ENCODE results near the gene LCLAT1. TPM values are rescaled to one million over a fixed set of nuclear protein-coding genes. Genes with fewer than 3 reads are reported as not detected.

Gene LCLAT1
- total and polyA plus RNA-seq, 2 donors (not counting 1 experiment from before 2014, with no cell fraction given) = 5.1 to 21.9 TPM

GRCh38 chr2:30422444-30423040, 24.5 kb upstream of the LCLAT1 start:
- Histone ChIP-seq H3K36me3 (replicated peaks in 1 of 2; ENCODE audit: control extremely low read depth in 1 of 2, control insufficient read depth in 1 of 2, extremely low read depth in 1 of 2, insufficient read depth in 2 of 2, low read length in 1 of 2) (no peaks in the 10 kb centered on the region), H3K79me2 (ENCODE audit: control insufficient read depth, insufficient read depth, low read length) (no peaks in the 10 kb centered on the region), H3K9ac (ENCODE audit: low read length) (peak overlapping the region; percentile 25), H3K4me3 (ENCODE audit: control extremely low read depth in 1 of 5, extremely low read depth in 1 of 5, insufficient read depth in 1 of 5, low read depth in 2 of 5, low read length in 4 of 5) (peak overlapping the region in 1 of 5 experiments; percentile 41), H3K9me3 (ENCODE audit: control extremely low read depth in 1 of 3, control insufficient read depth in 2 of 3, insufficient read depth in 1 of 3, low read length in 2 of 3) (peaks cover 0 to 1% (median 0%) of the 10 kb centered on the region in 3 donors), H4K20me1 (ENCODE audit: control insufficient read depth, insufficient read depth, low read length, poor library complexity, severe bottlenecking) (no peaks in the 10 kb centered on the region), H3K4me1 (ENCODE audit: control insufficient read depth in 2 of 2, insufficient read depth in 2 of 2, low read length in 2 of 2) (peaks cover 28 to 32% of the 10 kb centered on the region in 2 donors), H3K27ac (ENCODE audit: low read length in 2 of 2) (peak overlapping the region; percentile 64 to 81), H2AFZ (ENCODE audit: insufficient read depth, low read depth, low read length, poor library complexity, severe bottlenecking) (peak overlapping the region; percentile 55), H3K4me2 (replicated peaks; ENCODE audit: low read depth, low read length, poor library complexity, severe bottlenecking) (peak overlapping the region; percentile 56), H3K27me3 (replicated peaks in 1 of 4; ENCODE audit: control extremely low read depth in 1 of 4, control insufficient read depth in 3 of 4, insufficient read depth in 4 of 4, low read length in 3 of 4) (no peaks in the 10 kb centered on the region)
- ChIA-PET CTCF (interaction anchor here (0.6 to 2.7 kb wide), 15 partner anchors 9 to 289 kb away, joined by 3 to 24 read pairs (median 4); no protein-coding TSS in a partner anchor), POLR2A (interaction anchor here (0.7 to 2.9 kb wide), 8 partner anchors 10 to 198 kb away, joined by 3 to 14 read pairs (median 4); partner anchors contain the start of gene LBH)
- ATAC-seq (ENCODE audit: low read depth) (peak; percentile 96), DNase-seq (peak; percentile 64)
- TF ChIP-seq EZH2 (IDR thresholded peaks at IDR 0.05; ENCODE audit: borderline replicate concordance, insufficient read depth, low read depth, low read length, poor library complexity, severe bottlenecking) (no peak), CTCF (IDR thresholded peaks at IDR 0.05) (no peak)
- intact Hi-C loops (cut with micrococcal nuclease) = loop anchor here (2.0 to 5.0 kb wide), 6 partner anchors 14 to 190 kb away; partner anchors contain the start of genes LBH and LCLAT1
- WGBS (ENCODE audit: insufficient coverage) = 47% methylated on average over 7 of the region's 8 CpGs
- Mint-ChIP-seq H3K9me3 (ENCODE audit: insufficient read depth) (no peaks in the 10 kb centered on the region), H3K4me1 (peaks cover 34% of the 10 kb centered on the region), H3K4me3 (peak overlapping the region; percentile 64), H3K27me3 (no peaks in the 10 kb centered on the region), H3K27ac (peak overlapping the region; percentile 82)

- Histone ChIP-seq H3K4me1 (ENCODE audit: control insufficient read depth in 2 of 2, insufficient read depth in 2 of 2, low read length in 2 of 2) (peaks cover 28 to 32% of the 10 kb centered on the region in 2 donors), H2AFZ (ENCODE audit: insufficient read depth, low read depth, low read length, poor library complexity, severe bottlenecking) (no peak overlapping the region), H3K79me2 (ENCODE audit: control insufficient read depth, insufficient read depth, low read length) (no peaks in the 10 kb centered on the region), H3K27ac (ENCODE audit: low read length in 2 of 2) (no peak overlapping the region), H3K27me3 (replicated peaks in 1 of 4; ENCODE audit: control extremely low read depth in 1 of 4, control insufficient read depth in 3 of 4, insufficient read depth in 4 of 4, low read length in 3 of 4) (no peaks in the 10 kb centered on the region), H3K9me3 (ENCODE audit: control extremely low read depth in 1 of 3, control insufficient read depth in 2 of 3, insufficient read depth in 1 of 3, low read length in 2 of 3) (peaks cover 0 to 1% (median 0%) of the 10 kb centered on the region in 3 donors), H3K4me2 (replicated peaks; ENCODE audit: low read depth, low read length, poor library complexity, severe bottlenecking) (no peak overlapping the region), H3K36me3 (replicated peaks in 1 of 2; ENCODE audit: control extremely low read depth in 1 of 2, control insufficient read depth in 1 of 2, extremely low read depth in 1 of 2, insufficient read depth in 2 of 2, low read length in 1 of 2) (no peaks in the 10 kb centered on the region), H4K20me1 (ENCODE audit: control insufficient read depth, insufficient read depth, low read length, poor library complexity, severe bottlenecking) (no peaks in the 10 kb centered on the region), H3K4me3 (ENCODE audit: control extremely low read depth in 1 of 5, extremely low read depth in 1 of 5, insufficient read depth in 1 of 5, low read depth in 2 of 5, low read length in 4 of 5) (no peak overlapping the region), H3K9ac (ENCODE audit: low read length) (no peak overlapping the region)
- ATAC-seq (ENCODE audit: low read depth) = no peak
- Mint-ChIP-seq H3K4me1 (peaks cover 38% of the 10 kb centered on the region), H3K27me3 (no peaks in the 10 kb centered on the region), H3K4me3 (no peak overlapping the region), H3K9me3 (ENCODE audit: insufficient read depth) (no peaks in the 10 kb centered on the region), H3K27ac (peak overlapping the region; percentile 44)
- WGBS (ENCODE audit: insufficient coverage) = no CpG with 5 or more reads among the region's 1 CpG
- no peak for DNase-seq
- intact Hi-C loops (cut with micrococcal nuclease) = loop anchor here (5.0 kb wide), 4 partner anchors 37 to 192 kb away; partner anchors contain the start of gene LBH
- ChIA-PET POLR2A (interaction anchor here (0.7 to 1.3 kb wide), 2 partner anchors 13 to 21 kb away, joined by 3 to 4 read pairs; no protein-coding TSS in a partner anchor), CTCF (interaction anchor here (0.8 to 1.6 kb wide), 2 partner anchors 23 to 215 kb away, joined by 3 to 7 read pairs; no protein-coding TSS in a partner anchor)
- TF ChIP-seq CTCF (IDR thresholded peaks at IDR 0.05) = no peak
- TF ChIP-seq EZH2 (IDR thresholded peaks at IDR 0.05; ENCODE audit: borderline replicate concordance, insufficient read depth, low read depth, low read length, poor library complexity, severe bottlenecking) = no peak
Observed at GRCh38 chr2:30424231-30424630, 22.8 kb upstream of the LCLAT1 start.

Data from B cell (primary cell).